Lower leg skin (tissue), 4 donors: Measurements from ENCODE around the gene ZBTB38. TPM values are rescaled to one million over a fixed set of nuclear protein-coding genes. Genes with fewer than 3 reads are reported as not detected.

ENCODE experiments used
- DNase-seq, 2 donors: peaks; one replicate each; pipeline ENCODE4 v3.0.0-alpha.2; 2019; ENCODE audit warnings: low spot score in 2 of 2
- H3K4me3 ChIP-seq: fragments of 200-600 bp; sonication (generic); 2 replicates; pipeline ENCODE4 v1.5.1; 2017; ENCODE audit warnings: mild to moderate bottlenecking, low read depth; ENCODE audit not compliant: poor library complexity, severe bottlenecking
- CTCF ChIP-seq, 3 donors: fragments of 450-650 bp; IDR thresholded peaks; one replicate each; pipeline ENCODE4 v1.5.1; 2016; ENCODE audit warnings: antibody characterized with exemption in 3 of 3, mild to moderate bottlenecking in 3 of 3, moderate library complexity in 2 of 3
- POLR2A ChIP-seq, 2 donors: fragments of 450-650 bp; IDR thresholded peaks; one replicate each; pipeline ENCODE4 v1.6.1; 2016 to 2017; ENCODE audit warnings: antibody characterized with exemption in 2 of 2, mild to moderate bottlenecking in 1 of 2, moderate library complexity in 1 of 2
- WGBS, 2 donors: methylation state at CpG; one replicate each; pipeline ENCODE4 v1.1.5; 2018; 5-methylcytosine and 5-hydroxymethylcytosine counted together
- intact Hi-C: fragments of 100-400 bp; cut with DNase I; formaldehyde crosslinking; loops from one replicate; pipeline ENCODE4 v1.15.0; 2023; ENCODE audit warnings: low total_unique reads
- total RNA-seq, 4 donors: library from RNA; depleted of rRNA; stranded (reverse); fragments of >200 nt; gene quantifications; one replicate each; pipeline ENCODE4 v1.1.0, GENCODE V29; 2016

Gene ZBTB38
- total RNA-seq, 4 donors from 2014 or later = 46.8 to 104 (median 72.6) TPM

GRCh38 chr3:141412936-141413354 lies 44.6 kb downstream of the ZBTB38 start:
- intact Hi-C loops = no loop called here
- 17% methylated on average over 11 of the region's 11 CpGs for WGBS, 2 donors

GRCh38 chr3:141413391-141413790 lies 45.1 kb downstream of the ZBTB38 start:
- 79 to 87% methylated on average over 3 of the region's 3 CpGs for WGBS, 2 donors
- no peak for DNase-seq
- TF ChIP-seq POLR2A (IDR thresholded peaks at IDR 0.05) (no peak), CTCF (IDR thresholded peaks at IDR 0.05) (no peak)
- intact Hi-C loops = no loop called here
- no peak overlapping the region for H3K4me3 ChIP-seq

More at GRCh38 chr3:141412936-141413354, 44.6 kb downstream of the ZBTB38 start:
- DNase-seq = peak; percentile 83 to 97
- no peak overlapping the region for H3K4me3 ChIP-seq
- TF ChIP-seq CTCF (IDR thresholded peaks at IDR 0.05) (no peak), POLR2A (IDR thresholded peaks at IDR 0.05) (no peak)

- no peak overlapping the region for H3K4me3 ChIP-seq
- intact Hi-C loops = no loop called here
- 58 to 72% methylated on average over 11 of the region's 11 CpGs for WGBS, 2 donors
- TF ChIP-seq CTCF (IDR thresholded peaks at IDR 0.05) (no peak), POLR2A (IDR thresholded peaks at IDR 0.05) (no peak)
- DNase-seq = no peak
Observed at GRCh38 chr3:141413801-141414689, 45.7 kb downstream of the ZBTB38 start.

GRCh38 chr3:141414800-141415462 lies 46.6 kb downstream of the ZBTB38 start:
- WGBS, 2 donors = 94% methylated on average over 5 of the region's 5 CpGs
- H3K4me3 ChIP-seq = no peak overlapping the region
- no peak for TF ChIP-seq POLR2A (IDR thresholded peaks at IDR 0.05)
- no peak for TF ChIP-seq CTCF (IDR thresholded peaks at IDR 0.05)
- intact Hi-C loops = no loop called here
- no peak for DNase-seq

GRCh38 chr3:141415953-141416352 lies 47.6 kb downstream of the ZBTB38 start:
- intact Hi-C loops = no loop called here

More at GRCh38 chr3:141415953-141416352, 47.6 kb downstream of the ZBTB38 start:
- WGBS, 2 donors = 70 to 75% methylated on average over 3 of the region's 3 CpGs
- TF ChIP-seq POLR2A (IDR thresholded peaks at IDR 0.05) (no peak), CTCF (IDR thresholded peaks at IDR 0.05) (no peak)
- H3K4me3 ChIP-seq = no peak overlapping the region
- DNase-seq = no peak

Other genes with a start within 250 kb of the ZBTB38 start
- gene PXYLP1, start 136.7 kb upstream of the ZBTB38 start, total RNA-seq = 10 to 100 TPM in 2 of 4 donors, 1 to 10 TPM in 2; 8.8 to 14.5 (median 10.2) TPM
- 10 to 100 TPM; 18.7 to 46.2 (median 21.2) TPM for gene RASA2, start 118.5 kb downstream of the ZBTB38 start, total RNA-seq